VCaP (cell line): ENCODE results near the gene PACRG.

Experiments
- H3K27ac ChIP-seq: fragments of 450-650 bp; 2 replicates; pipeline ENCODE4 v1.5.1; 2017
- CTCF ChIP-seq: fragments of 450-650 bp; conservative IDR thresholded peaks from 2 replicates; pipeline ENCODE4 v1.5.1; 2017; ENCODE audit warnings: mild to moderate bottlenecking, moderate library complexity

PACRG gene

DNA sequence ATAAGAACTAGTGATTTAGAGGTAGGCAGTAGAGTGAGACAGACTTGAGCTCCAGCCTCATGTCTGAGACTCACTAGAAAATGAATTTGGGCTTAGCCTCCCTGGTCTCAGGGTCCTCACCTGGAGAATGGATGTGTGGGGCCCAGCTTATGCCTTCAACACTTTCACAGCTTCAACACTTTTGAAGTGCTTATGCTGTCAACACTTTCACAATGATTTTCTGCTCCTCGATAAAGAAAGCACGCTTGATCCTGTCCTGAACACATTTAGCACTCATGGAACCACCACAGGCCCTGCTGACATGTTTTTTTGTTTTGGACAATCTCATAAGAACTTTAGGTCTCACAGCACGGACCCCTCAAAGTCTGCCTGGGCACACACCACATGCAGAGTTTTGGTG lies 229.3 kb downstream of the PACRG start:
- H3K27ac ChIP-seq, result no peak overlapping the region
- TF ChIP-seq CTCF, result no peak

GRCh38 chr6:162960679-162961457 lies 233.1 kb downstream of the PACRG start:
- no peak for TF ChIP-seq CTCF
- H3K27ac ChIP-seq, result no peak overlapping the region

- no peak overlapping the region for H3K27ac ChIP-seq
- TF ChIP-seq CTCF, result no peak
These were observed 234.3 kb downstream of the PACRG start for GRCh38 chr6:162962093-162962492.

DNA sequence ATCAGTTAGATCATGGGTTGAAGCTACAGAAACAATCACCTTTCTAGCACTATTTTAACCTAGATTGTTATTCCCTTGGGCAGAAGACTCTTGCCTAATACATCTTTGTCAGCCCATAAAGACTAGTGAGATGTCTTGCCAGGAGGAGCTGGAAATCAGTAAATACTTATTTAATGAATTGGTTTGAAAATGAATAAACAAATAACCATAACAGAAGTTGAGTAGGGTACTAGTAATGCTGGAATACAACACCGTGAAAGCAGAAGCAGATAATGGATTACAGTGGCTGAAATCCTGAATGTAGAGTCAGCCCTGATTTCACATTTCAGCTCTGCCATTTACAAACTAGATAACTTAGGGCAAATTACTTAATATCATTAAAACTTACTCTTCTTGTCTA lies 236.1 kb downstream of the PACRG start:
- no peak for TF ChIP-seq CTCF
- no peak overlapping the region for H3K27ac ChIP-seq

DNA sequence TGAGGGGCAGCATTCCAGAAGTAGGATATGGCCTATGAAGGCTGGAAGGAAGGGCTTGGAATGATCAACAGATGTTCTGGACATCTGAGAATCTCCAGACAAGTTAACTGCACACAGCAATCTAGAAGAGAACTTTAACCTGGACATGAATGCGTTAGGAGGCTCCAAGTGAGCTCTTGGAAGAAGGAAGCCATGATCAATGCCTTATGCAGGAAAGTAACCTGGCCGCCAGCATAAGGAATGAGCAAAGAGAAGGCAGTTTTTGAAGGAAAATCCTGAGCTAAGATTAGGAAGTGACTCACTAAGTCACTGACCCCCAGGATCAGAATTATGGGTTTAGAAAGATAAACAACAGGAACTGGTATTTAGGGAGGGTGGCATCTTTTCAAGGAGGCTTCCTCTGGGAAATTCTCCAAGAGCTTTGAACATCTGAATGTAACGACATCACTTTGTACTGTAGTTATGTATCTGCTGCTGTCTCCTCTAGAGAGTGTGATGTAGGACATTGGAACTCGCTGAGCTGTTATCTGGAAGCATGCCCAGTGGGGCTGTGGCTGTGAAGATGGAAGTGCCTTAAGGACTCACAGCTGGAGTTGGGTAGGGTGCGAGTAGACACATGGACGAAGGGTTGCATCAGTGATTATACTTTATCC lies 236.8 kb downstream of the PACRG start:
- no peak overlapping the region for H3K27ac ChIP-seq
- TF ChIP-seq CTCF, result no peak

DNA sequence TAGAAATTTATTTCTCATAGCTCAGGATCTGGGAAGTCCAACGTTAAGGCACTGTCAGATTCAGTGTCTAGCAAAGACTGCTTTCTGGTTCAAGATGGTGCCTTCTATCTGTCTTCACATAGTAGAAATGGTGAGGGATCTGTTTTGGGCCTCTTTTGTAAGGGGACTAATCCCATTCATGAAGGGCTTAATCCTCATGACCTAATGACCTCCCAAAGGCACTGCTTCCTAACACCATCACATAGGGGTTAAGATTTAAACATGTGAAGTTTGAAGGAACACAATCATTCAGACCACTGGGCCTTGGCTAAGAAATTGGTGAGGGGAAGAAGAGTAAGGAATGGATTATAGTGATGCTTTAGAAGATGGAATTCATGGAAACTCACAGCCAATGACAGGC lies 237.6 kb downstream of the PACRG start:
- no peak overlapping the region for H3K27ac ChIP-seq
- TF ChIP-seq CTCF, result no peak

DNA sequence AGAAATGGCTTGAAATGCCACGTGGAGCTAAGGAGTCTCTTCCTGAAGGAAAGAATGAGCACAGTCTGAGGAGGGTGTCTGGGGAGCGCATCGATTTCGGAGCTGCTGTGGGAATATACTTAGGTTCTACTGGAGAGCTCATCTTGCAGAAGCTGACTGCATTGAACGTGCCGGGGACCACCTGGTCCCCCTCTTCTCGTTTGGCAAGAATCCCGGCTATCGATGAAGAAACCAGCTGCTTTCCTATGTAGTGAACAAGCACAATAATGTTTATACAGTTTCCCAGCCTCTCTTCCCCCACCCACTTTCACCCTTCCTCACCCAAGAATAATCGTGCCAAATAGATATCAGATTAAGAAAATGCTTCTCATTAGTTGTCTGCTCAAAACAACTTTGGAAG lies 242.5 kb downstream of the PACRG start:
- no peak for TF ChIP-seq CTCF
- no peak overlapping the region for H3K27ac ChIP-seq
